Left ventricle myocardium superior (tissue), 1 donor: ENCODE results near the gene COMMD6. TPM values are rescaled to one million over a fixed set of nuclear protein-coding genes. Genes with fewer than 3 reads are reported as not detected.

Experiments
- ATAC-seq: fragments of 200-7000 bp; cut with Tn5 transposase; one replicate; pipeline ENCODE4 v1.9.1; 2020; ENCODE audit warnings: mild to moderate bottlenecking, moderate library complexity
- DNase-seq: peaks from one replicate; pipeline ENCODE4 v3.0.0-alpha.2; 2020
- intact Hi-C: fragments of 100-400 bp; cut with micrococcal nuclease; formaldehyde crosslinking; loops from one replicate; pipeline ENCODE4 v1.11.0; 2022
- total RNA-seq: library from RNA; stranded (reverse); fragmentation: NEBNext Ultra II Directional; extraction: Animal tissue kit (Norgen Biotek cat#: 25700); gene quantifications from one replicate; pipeline ENCODE4 v1.2.1, GENCODE V29; 2021
- donor health status: DM: no; HTN: yes; CAD: no; lungs with severe emphysema.

The COMMD6 gene
- total RNA-seq, 1 donor from 2014 or later = 129 TPM

- intact Hi-C loops = no loop called here
- no peak for ATAC-seq
- no peak for DNase-seq
Measured at GRCh38 chr13:75489502-75490263, 48.0 kb downstream of the COMMD6 start.

- intact Hi-C loops = no loop called here
- DNase-seq (no peak), ATAC-seq (no peak)
Measured at GRCh38 chr13:75486146-75487062, 51.2 kb downstream of the COMMD6 start.

- ATAC-seq = no peak
- DNase-seq = no peak
- intact Hi-C loops = no loop called here
Measured at GRCh38 chr13:75485286-75486062, 52.2 kb downstream of the COMMD6 start.

GRCh38 chr13:75482820-75483079 is 54.9 kb downstream of the COMMD6 start:
- ATAC-seq (no peak), DNase-seq (no peak)
- intact Hi-C loops = loop anchor here (5.0 kb wide), 1 partner anchor 110 kb away; no protein-coding TSS in a partner anchor

GRCh38 chr13:75482070-75482819 is 55.4 kb downstream of the COMMD6 start, which contains the start of gene TBC1D4:
TSS of gene TBC1D4 (minus strand) at chr13:75482169. CDS start at chr13:75481767, 402 bp downstream.
- intact Hi-C loops = loop anchor here (5.0 kb wide), 1 partner anchor 110 kb away; no protein-coding TSS in a partner anchor
- ATAC-seq (peak; percentile 90), DNase-seq (peak; percentile 91)

- ATAC-seq = peak; percentile 59
- intact Hi-C loops = loop anchor here (5.0 kb wide), 1 partner anchor 109 kb away; no protein-coding TSS in a partner anchor
- DNase-seq = peak; percentile 58
Measured at GRCh38 chr13:75481176-75482069, 56.2 kb downstream of the COMMD6 start.

- ATAC-seq (peak; percentile 33), DNase-seq (peak; percentile 71)
- intact Hi-C loops = loop anchor here (5.0 kb wide), 1 partner anchor 108 kb away; no protein-coding TSS in a partner anchor
Measured at GRCh38 chr13:75480671-75481175, 56.9 kb downstream of the COMMD6 start.

- intact Hi-C loops = no loop called here
- ATAC-seq (no peak), DNase-seq (no peak)
Measured at GRCh38 chr13:75479102-75479740, 58.4 kb downstream of the COMMD6 start.

GRCh38 chr13:75478659-75479058 is 59.0 kb downstream of the COMMD6 start:
- intact Hi-C loops = no loop called here
- no peak for DNase-seq

More at GRCh38 chr13:75478659-75479058, 59.0 kb downstream of the COMMD6 start:
- ATAC-seq = no peak

Other genes with a start within 250 kb of the COMMD6 start
- 116 TPM for gene TBC1D4, start 55.7 kb downstream of the COMMD6 start, total RNA-seq
- 23.7 TPM for gene UCHL3, start 11.9 kb upstream of the COMMD6 start, total RNA-seq
- 480 TPM for gene LMO7, start 98.5 kb upstream of the COMMD6 start, total RNA-seq